HPDE6-E6E7 (cell line): Measurements from ENCODE around the gene LRRIQ1.
"Not testable (repeated sequence)": the region's sequence is repeated elsewhere in the genome, so short reads cannot be mapped to it uniquely, and the experiment has no call there.

ENCODE experiments used
- DNase-seq: peaks from one replicate; pipeline ENCODE4 v3.0.0; 2011; ENCODE audit warnings: missing footprints; ENCODE audit errors: extremely low spot score

The LRRIQ1 gene

GRCh38 chr12:85203809-85204208 lies 167.7 kb downstream of the LRRIQ1 start:
- not testable (repeated sequence) for DNase-seq

- DNase-seq = no peak
These were observed 170.4 kb downstream of the LRRIQ1 start for GRCh38 chr12:85206543-85206942.

GRCh38 chr12:85224339-85224738 lies 188.2 kb downstream of the LRRIQ1 start:
- DNase-seq = not testable (repeated sequence)

- DNase-seq = no peak
These were observed 189.3 kb downstream of the LRRIQ1 start for GRCh38 chr12:85225501-85225900.

GRCh38 chr12:85237327-85237726 lies 201.2 kb downstream of the LRRIQ1 start:
- no peak for DNase-seq

- no peak for DNase-seq
These were observed 208.4 kb downstream of the LRRIQ1 start for GRCh38 chr12:85244561-85244960.

- DNase-seq = no peak
These were observed 217.7 kb downstream of the LRRIQ1 start for GRCh38 chr12:85253853-85254252.

- no peak for DNase-seq
These were observed 221.5 kb downstream of the LRRIQ1 start for GRCh38 chr12:85257671-85258070.

- no peak for DNase-seq
These were observed 224.3 kb downstream of the LRRIQ1 start for GRCh38 chr12:85260447-85260846.

GRCh38 chr12:85260896-85261295 lies 224.7 kb downstream of the LRRIQ1 start:
- no peak for DNase-seq

- DNase-seq = no peak
These were observed 230.2 kb downstream of the LRRIQ1 start for GRCh38 chr12:85266356-85266755.

- no peak for DNase-seq
These were observed 237.5 kb downstream of the LRRIQ1 start for GRCh38 chr12:85273381-85274314.

- DNase-seq = no peak
These were observed 238.1 kb downstream of the LRRIQ1 start for GRCh38 chr12:85274315-85274651.

GRCh38 chr12:85275374-85275773 lies 239.2 kb downstream of the LRRIQ1 start:
- no peak for DNase-seq

- no peak for DNase-seq
These were observed 241.0 kb downstream of the LRRIQ1 start for GRCh38 chr12:85277191-85277590.

- DNase-seq = no peak
These were observed 241.9 kb downstream of the LRRIQ1 start for GRCh38 chr12:85277900-85278597.

- no peak for DNase-seq
These were observed 242.7 kb downstream of the LRRIQ1 start for GRCh38 chr12:85278598-85279448.

- DNase-seq = no peak
These were observed 243.5 kb downstream of the LRRIQ1 start for GRCh38 chr12:85279449-85280164.

- DNase-seq = no peak
These were observed 244.2 kb downstream of the LRRIQ1 start, which contains the start of gene ALX1 for GRCh38 chr12:85280165-85280983. Gene ALX1, plus strand, starts transcription at chr12:85280220. Its CDS starts 42 bp downstream, at chr12:85280262.

GRCh38 chr12:85280984-85281630 lies 245.0 kb downstream of the LRRIQ1 start:
- DNase-seq = no peak
